Measurements from ENCODE around the gene EIF4B. TPM values are rescaled to one million over a fixed set of nuclear protein-coding genes. Genes with fewer than 3 reads are reported as not detected.
A peak's percentile ranks its signal among the peaks of the same experiment; 100 is the strongest.

The EIF4B gene
- total and polyA plus RNA-seq, 2 experiments from 2014 or later, result 141 to 584 TPM

DNA sequence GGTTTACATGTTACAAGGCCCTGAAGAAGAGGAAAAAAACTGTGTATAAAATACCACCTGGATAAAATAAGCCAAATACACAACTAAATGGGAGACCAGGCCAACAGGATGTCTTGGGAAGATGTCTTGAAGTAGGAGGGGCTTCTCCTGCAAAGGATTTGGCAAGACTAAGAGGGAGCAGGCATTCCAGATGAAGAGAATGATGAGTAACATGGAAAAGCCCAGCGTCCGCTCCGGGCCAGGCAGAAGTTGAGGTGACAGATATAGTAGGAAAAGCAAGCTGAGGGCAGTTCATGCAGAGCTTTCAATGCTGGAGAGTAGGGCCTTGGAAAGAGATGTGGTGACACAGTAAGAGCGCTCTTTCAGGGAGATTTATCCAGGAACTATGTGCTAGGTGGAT is 16.1 kb upstream of the EIF4B start:
- no peak overlapping the region for H3K4me2 ChIP-seq
- TF ChIP-seq ZNF114 (CRISPR knock-in tag; IDR thresholded peaks at IDR 0.05) (no peak), POLR2AphosphoS5 (IDR thresholded peaks at IDR 0.05; ENCODE audit: low read depth) (no peak), ZNF331 (CRISPR knock-in tag; IDR thresholded peaks at IDR 0.05; ENCODE audit: low read depth) (no peak), STAT1 (IDR thresholded peaks at IDR 0.05; ENCODE audit: unreplicated experiment) (no peak), CREB1 (CRISPR knock-in tag; IDR thresholded peaks at IDR 0.05; ENCODE audit: low read depth) (no peak), EZH2phosphoT487 (IDR thresholded peaks at IDR 0.05; ENCODE audit: unreplicated experiment) (no peak), NANOG (IDR thresholded peaks at IDR 0.05; ENCODE audit: borderline replicate concordance) (no peak), JUNB (IDR thresholded peaks at IDR 0.05; ENCODE audit: unreplicated experiment) (no peak), EZH2 (IDR thresholded peaks at IDR 0.05; ENCODE audit: low read depth, unreplicated experiment) (no peak)
- TF ChIP-seq, protein P1, sequence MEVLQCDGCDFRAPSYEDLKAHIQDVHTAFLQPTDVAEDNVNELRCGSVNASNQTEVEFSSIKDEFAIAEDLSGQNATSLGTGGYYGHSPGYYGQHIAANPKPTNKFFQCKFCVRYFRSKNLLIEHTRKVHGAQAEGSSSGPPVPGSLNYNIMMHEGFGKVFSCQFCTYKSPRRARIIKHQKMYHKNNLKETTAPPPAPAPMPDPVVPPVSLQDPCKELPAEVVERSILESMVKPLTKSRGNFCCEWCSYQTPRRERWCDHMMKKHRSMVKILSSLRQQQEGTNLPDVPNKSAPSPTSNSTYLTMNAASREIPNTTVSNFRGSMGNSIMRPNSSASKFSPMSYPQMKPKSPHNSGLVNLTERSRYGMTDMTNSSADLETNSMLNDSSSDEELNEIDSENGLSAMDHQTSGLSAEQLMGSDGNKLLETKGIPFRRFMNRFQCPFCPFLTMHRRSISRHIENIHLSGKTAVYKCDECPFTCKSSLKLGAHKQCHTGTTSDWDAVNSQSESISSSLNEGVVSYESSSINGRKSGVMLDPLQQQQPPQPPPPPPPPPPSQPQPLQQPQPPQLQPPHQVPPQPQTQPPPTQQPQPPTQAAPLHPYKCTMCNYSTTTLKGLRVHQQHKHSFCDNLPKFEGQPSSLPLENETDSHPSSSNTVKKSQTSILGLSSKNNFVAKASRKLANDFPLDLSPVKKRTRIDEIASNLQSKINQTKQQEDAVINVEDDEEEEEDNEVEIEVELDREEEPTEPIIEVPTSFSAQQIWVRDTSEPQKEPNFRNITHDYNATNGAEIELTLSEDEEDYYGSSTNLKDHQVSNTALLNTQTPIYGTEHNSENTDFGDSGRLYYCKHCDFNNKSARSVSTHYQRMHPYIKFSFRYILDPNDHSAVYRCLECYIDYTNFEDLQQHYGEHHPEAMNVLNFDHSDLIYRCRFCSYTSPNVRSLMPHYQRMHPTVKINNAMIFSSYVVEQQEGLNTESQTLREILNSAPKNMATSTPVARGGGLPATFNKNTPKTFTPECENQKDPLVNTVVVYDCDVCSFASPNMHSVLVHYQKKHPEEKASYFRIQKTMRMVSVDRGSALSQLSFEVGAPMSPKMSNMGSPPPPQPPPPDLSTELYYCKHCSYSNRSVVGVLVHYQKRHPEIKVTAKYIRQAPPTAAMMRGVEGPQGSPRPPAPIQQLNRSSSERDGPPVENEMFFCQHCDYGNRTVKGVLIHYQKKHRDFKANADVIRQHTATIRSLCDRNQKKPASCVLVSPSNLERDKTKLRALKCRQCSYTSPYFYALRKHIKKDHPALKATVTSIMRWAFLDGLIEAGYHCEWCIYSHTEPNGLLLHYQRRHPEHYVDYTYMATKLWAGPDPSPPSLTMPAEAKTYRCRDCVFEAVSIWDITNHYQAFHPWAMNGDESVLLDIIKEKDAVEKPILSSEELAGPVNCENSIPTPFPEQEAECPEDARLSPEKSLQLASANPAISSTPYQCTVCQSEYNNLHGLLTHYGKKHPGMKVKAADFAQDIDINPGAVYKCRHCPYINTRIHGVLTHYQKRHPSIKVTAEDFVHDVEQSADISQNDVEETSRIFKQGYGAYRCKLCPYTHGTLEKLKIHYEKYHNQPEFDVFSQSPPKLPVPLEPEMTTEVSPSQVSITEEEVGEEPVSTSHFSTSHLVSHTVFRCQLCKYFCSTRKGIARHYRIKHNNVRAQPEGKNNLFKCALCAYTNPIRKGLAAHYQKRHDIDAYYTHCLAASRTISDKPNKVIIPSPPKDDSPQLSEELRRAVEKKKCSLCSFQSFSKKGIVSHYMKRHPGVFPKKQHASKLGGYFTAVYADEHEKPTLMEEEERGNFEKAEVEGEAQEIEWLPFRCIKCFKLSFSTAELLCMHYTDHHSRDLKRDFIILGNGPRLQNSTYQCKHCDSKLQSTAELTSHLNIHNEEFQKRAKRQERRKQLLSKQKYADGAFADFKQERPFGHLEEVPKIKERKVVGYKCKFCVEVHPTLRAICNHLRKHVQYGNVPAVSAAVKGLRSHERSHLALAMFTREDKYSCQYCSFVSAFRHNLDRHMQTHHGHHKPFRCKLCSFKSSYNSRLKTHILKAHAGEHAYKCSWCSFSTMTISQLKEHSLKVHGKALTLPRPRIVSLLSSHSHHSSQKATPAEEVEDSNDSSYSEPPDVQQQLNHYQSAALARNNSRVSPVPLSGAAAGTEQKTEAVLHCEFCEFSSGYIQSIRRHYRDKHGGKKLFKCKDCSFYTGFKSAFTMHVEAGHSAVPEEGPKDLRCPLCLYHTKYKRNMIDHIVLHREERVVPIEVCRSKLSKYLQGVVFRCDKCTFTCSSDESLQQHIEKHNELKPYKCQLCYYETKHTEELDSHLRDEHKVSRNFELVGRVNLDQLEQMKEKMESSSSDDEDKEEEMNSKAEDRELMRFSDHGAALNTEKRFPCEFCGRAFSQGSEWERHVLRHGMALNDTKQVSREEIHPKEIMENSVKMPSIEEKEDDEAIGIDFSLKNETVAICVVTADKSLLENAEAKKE (CRISPR knock-in tag; IDR thresholded peaks at IDR 0.05), result no peak
- TF ChIP-seq, protein P2, sequence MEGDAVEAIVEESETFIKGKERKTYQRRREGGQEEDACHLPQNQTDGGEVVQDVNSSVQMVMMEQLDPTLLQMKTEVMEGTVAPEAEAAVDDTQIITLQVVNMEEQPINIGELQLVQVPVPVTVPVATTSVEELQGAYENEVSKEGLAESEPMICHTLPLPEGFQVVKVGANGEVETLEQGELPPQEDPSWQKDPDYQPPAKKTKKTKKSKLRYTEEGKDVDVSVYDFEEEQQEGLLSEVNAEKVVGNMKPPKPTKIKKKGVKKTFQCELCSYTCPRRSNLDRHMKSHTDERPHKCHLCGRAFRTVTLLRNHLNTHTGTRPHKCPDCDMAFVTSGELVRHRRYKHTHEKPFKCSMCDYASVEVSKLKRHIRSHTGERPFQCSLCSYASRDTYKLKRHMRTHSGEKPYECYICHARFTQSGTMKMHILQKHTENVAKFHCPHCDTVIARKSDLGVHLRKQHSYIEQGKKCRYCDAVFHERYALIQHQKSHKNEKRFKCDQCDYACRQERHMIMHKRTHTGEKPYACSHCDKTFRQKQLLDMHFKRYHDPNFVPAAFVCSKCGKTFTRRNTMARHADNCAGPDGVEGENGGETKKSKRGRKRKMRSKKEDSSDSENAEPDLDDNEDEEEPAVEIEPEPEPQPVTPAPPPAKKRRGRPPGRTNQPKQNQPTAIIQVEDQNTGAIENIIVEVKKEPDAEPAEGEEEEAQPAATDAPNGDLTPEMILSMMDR (conservative IDR thresholded peaks at IDR 0.05; ENCODE audit: low read depth in 2 of 2), result no peak
- TF ChIP-seq, protein P3, sequence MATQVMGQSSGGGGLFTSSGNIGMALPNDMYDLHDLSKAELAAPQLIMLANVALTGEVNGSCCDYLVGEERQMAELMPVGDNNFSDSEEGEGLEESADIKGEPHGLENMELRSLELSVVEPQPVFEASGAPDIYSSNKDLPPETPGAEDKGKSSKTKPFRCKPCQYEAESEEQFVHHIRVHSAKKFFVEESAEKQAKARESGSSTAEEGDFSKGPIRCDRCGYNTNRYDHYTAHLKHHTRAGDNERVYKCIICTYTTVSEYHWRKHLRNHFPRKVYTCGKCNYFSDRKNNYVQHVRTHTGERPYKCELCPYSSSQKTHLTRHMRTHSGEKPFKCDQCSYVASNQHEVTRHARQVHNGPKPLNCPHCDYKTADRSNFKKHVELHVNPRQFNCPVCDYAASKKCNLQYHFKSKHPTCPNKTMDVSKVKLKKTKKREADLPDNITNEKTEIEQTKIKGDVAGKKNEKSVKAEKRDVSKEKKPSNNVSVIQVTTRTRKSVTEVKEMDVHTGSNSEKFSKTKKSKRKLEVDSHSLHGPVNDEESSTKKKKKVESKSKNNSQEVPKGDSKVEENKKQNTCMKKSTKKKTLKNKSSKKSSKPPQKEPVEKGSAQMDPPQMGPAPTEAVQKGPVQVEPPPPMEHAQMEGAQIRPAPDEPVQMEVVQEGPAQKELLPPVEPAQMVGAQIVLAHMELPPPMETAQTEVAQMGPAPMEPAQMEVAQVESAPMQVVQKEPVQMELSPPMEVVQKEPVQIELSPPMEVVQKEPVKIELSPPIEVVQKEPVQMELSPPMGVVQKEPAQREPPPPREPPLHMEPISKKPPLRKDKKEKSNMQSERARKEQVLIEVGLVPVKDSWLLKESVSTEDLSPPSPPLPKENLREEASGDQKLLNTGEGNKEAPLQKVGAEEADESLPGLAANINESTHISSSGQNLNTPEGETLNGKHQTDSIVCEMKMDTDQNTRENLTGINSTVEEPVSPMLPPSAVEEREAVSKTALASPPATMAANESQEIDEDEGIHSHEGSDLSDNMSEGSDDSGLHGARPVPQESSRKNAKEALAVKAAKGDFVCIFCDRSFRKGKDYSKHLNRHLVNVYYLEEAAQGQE (IDR thresholded peaks at IDR 0.05; ENCODE audit: unreplicated experiment), result no peak
- TF ChIP-seq, protein P4, sequence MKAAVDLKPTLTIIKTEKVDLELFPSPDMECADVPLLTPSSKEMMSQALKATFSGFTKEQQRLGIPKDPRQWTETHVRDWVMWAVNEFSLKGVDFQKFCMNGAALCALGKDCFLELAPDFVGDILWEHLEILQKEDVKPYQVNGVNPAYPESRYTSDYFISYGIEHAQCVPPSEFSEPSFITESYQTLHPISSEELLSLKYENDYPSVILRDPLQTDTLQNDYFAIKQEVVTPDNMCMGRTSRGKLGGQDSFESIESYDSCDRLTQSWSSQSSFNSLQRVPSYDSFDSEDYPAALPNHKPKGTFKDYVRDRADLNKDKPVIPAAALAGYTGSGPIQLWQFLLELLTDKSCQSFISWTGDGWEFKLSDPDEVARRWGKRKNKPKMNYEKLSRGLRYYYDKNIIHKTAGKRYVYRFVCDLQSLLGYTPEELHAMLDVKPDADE (IDR thresholded peaks at IDR 0.05), result no peak
- DNase-seq (ENCODE audit: low spot score) (no peak), ATAC-seq (no peak)
- H3K27me3 Mint-ChIP-seq (ENCODE audit: insufficient read depth, low read depth, poor library complexity), result peaks cover 10% of the 10 kb centered on the region
- H3K36me3 Mint-ChIP-seq (ENCODE audit: low read depth), result no peaks in the 10 kb centered on the region
- H3K27ac ChIP-seq (ENCODE audit: low read depth), result no peak overlapping the region
- no peaks in the 10 kb centered on the region for H3F3A ChIP-seq (replicated peaks; ENCODE audit: low read depth)
- no peaks in the 10 kb centered on the region for H4K20me1 ChIP-seq (replicated peaks; ENCODE audit: insufficient read depth)
- no peaks in the 10 kb centered on the region for H3K9me3 Mint-ChIP-seq
- peaks cover 14% of the 10 kb centered on the region; the same call in 2 of the 3 replicates for H3K4me1 Mint-ChIP-seq
- H3K4me3 Mint-ChIP-seq, result no peak overlapping the region
- H3K36me3 ChIP-seq (ENCODE audit: insufficient read depth), result no peaks in the 10 kb centered on the region
- H3K27ac Mint-ChIP-seq, result no peak overlapping the region
- no peaks in the 10 kb centered on the region for H3K27me3 ChIP-seq (ENCODE audit: insufficient read depth)
- H3K4me1 ChIP-seq (ENCODE audit: insufficient read depth), result no peaks in the 10 kb centered on the region; the same call in 1 of the 2 replicates
- no peak overlapping the region for H3K4me3 ChIP-seq
- no peaks in the 10 kb centered on the region for H3K79me2 ChIP-seq (replicated peaks; ENCODE audit: insufficient read depth)
- H3K9me2 ChIP-seq (ENCODE audit: insufficient read depth), result peaks cover 3% of the 10 kb centered on the region; the same call in 1 of the 2 replicates
- H2AFZ ChIP-seq, result peak overlapping the region; percentile 72
